ENCODE results near the gene ST7.

- no peak for TF ChIP-seq YY1 (IDR thresholded peaks at IDR 0.05; ENCODE audit: insufficient read depth, insufficient read length)
- TF ChIP-seq SUZ12 (IDR thresholded peaks at IDR 0.05; ENCODE audit: extremely low read depth, insufficient read depth, insufficient read length): no peak
Observed at GRCh38 chr7:116929021-116929420, 24.3 kb upstream of the ST7 start.
